HEK293T (cell line): ENCODE measurements around the gene MYBPC3.

ENCODE experiments used
- ARNT ChIP-seq: fragments of 450-650 bp; IDR thresholded peaks from 2 replicates; pipeline ENCODE4 v1.6.1; 2017; ENCODE audit warnings: mild to moderate bottlenecking
- BHLHE40 ChIP-seq: fragments of 450-650 bp; IDR thresholded peaks from 2 replicates; pipeline ENCODE4 v1.6.1; 2016; ENCODE audit warnings: mild to moderate bottlenecking, moderate library complexity, borderline replicate concordance
- CTBP1 ChIP-seq: fragments of 450-650 bp; IDR thresholded peaks from 2 replicates; pipeline ENCODE4 v1.6.1; 2016; ENCODE audit warnings: borderline replicate concordance
- FOXA1 ChIP-seq: fragments of 450-650 bp; IDR thresholded peaks from 2 replicates; pipeline ENCODE4 v1.6.1; 2016; ENCODE audit warnings: mild to moderate bottlenecking
- FOXK2 ChIP-seq: fragments of 450-650 bp; IDR thresholded peaks from 2 replicates; pipeline ENCODE4 v1.6.1; 2016; ENCODE audit warnings: mild to moderate bottlenecking
- FOXM1 ChIP-seq: fragments of 450-650 bp; IDR thresholded peaks from 2 replicates; pipeline ENCODE4 v1.6.1; 2017; ENCODE audit warnings: mild to moderate bottlenecking, borderline replicate concordance
- SP1 ChIP-seq: fragments of 450-650 bp; IDR thresholded peaks from 2 replicates; pipeline ENCODE4 v1.6.1; 2017
- ZNF384 ChIP-seq: fragments of 450-650 bp; IDR thresholded peaks from 2 replicates; pipeline ENCODE4 v1.6.1; 2016

DNA sequence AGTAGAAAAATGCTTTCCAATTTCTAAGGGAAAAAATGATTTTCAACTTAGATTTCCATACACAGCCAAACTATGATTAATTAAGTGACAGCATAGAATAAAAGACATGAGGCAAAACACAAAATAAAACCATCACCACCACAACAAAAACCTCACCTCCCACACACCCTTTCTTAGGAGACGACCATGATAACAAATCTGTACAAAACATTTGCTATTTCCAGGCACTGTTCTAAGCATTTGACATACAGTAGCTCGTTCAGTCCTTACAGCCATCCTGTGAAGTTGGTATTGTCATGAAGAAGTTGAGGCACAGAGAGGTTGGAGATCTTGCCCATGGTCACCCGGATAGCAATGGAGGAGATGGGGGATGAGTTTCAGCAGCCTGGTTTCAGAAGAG lies 17.2 kb upstream of the MYBPC3 start:
- no peak for TF ChIP-seq FOXA1
- TF ChIP-seq BHLHE40: no peak
- TF ChIP-seq ZNF384: no peak
- no peak for TF ChIP-seq FOXK2
- no peak for TF ChIP-seq ARNT
- no peak for TF ChIP-seq SP1
- TF ChIP-seq FOXM1: no peak
- no peak for TF ChIP-seq CTBP1
